ENCODE results near the gene UPK3BL2. TPM values are rescaled to one million over a fixed set of nuclear protein-coding genes. Genes with fewer than 3 reads are reported as not detected.
"Not testable (repeated sequence)": the region's sequence is repeated elsewhere in the genome, so short reads cannot be mapped to it uniquely, and the experiment has no call there.

Gene UPK3BL2
- total and polyA plus RNA-seq, 2 experiments from 2014 or later: 1.8 to 9.6 TPM

- H3K4me3 ChIP-seq; H2AFZ ChIP-seq; H3K27ac ChIP-seq; H3K9me3 ChIP-seq (ENCODE audit: low read depth); H3K9me2 ChIP-seq (replicated peaks; ENCODE audit: insufficient read depth); H3K4me1 ChIP-seq (ENCODE audit: insufficient read depth); H3K79me2 ChIP-seq; H3K4me2 ChIP-seq; H4K20me1 ChIP-seq (ENCODE audit: insufficient read depth, poor library complexity, severe bottlenecking); H3K27me3 ChIP-seq; H3K36me3 ChIP-seq (replicated peaks; ENCODE audit: insufficient read depth, low read depth); DNase-seq (ENCODE audit: low spot score): not testable (repeated sequence)
- WGBS (ENCODE audit: low lambda C conversion rate, missing lambda C conversion rate): 86% methylated on average over 5 of the region's 24 CpGs
These were observed 38.0 kb downstream of the UPK3BL2 start for GRCh38 chr7:102505298-102506185.

- H4K20me1 ChIP-seq (ENCODE audit: insufficient read depth, poor library complexity, severe bottlenecking); H3K4me2 ChIP-seq; H3K27me3 ChIP-seq; H3K9me3 ChIP-seq (ENCODE audit: low read depth); H2AFZ ChIP-seq; H3K4me3 ChIP-seq; H3K4me1 ChIP-seq (ENCODE audit: insufficient read depth); H3K36me3 ChIP-seq (replicated peaks; ENCODE audit: insufficient read depth, low read depth); DNase-seq (ENCODE audit: low spot score); H3K79me2 ChIP-seq; H3K27ac ChIP-seq; H3K9me2 ChIP-seq (replicated peaks; ENCODE audit: insufficient read depth): not testable (repeated sequence)
- no CpG with 5 or more reads among the region's 12 CpGs for WGBS (ENCODE audit: low lambda C conversion rate, missing lambda C conversion rate)
These were observed 40.4 kb downstream of the UPK3BL2 start for GRCh38 chr7:102503141-102503540.

GRCh38 chr7:102498321-102498720 is 45.2 kb downstream of the UPK3BL2 start:
- H3K4me1 ChIP-seq (ENCODE audit: insufficient read depth); DNase-seq (ENCODE audit: low spot score); H3K9me2 ChIP-seq (replicated peaks; ENCODE audit: insufficient read depth); H3K27ac ChIP-seq; H3K36me3 ChIP-seq (replicated peaks; ENCODE audit: insufficient read depth, low read depth); H3K4me3 ChIP-seq; H4K20me1 ChIP-seq (ENCODE audit: insufficient read depth, poor library complexity, severe bottlenecking); H2AFZ ChIP-seq; H3K79me2 ChIP-seq; H3K27me3 ChIP-seq; H3K9me3 ChIP-seq (ENCODE audit: low read depth); H3K4me2 ChIP-seq: not testable (repeated sequence)
- 94% methylated on average over 10 of the region's 16 CpGs for WGBS (ENCODE audit: low lambda C conversion rate, missing lambda C conversion rate)

GRCh38 chr7:102497308-102497707 is 46.2 kb downstream of the UPK3BL2 start:
- H3K36me3 ChIP-seq (replicated peaks; ENCODE audit: insufficient read depth, low read depth); H3K27me3 ChIP-seq; H3K79me2 ChIP-seq; DNase-seq (ENCODE audit: low spot score); H4K20me1 ChIP-seq (ENCODE audit: insufficient read depth, poor library complexity, severe bottlenecking); H3K9me3 ChIP-seq (ENCODE audit: low read depth); H3K27ac ChIP-seq; H3K4me2 ChIP-seq; H2AFZ ChIP-seq; H3K4me1 ChIP-seq (ENCODE audit: insufficient read depth); H3K4me3 ChIP-seq; H3K9me2 ChIP-seq (replicated peaks; ENCODE audit: insufficient read depth): not testable (repeated sequence)
- WGBS (ENCODE audit: low lambda C conversion rate, missing lambda C conversion rate): 71% methylated on average over 1 of the region's 5 CpGs

GRCh38 chr7:102496861-102497260 is 46.6 kb downstream of the UPK3BL2 start:
- not testable (repeated sequence) for H2AFZ ChIP-seq; DNase-seq (ENCODE audit: low spot score); H3K4me3 ChIP-seq; H3K4me1 ChIP-seq (ENCODE audit: insufficient read depth); H3K27ac ChIP-seq; H4K20me1 ChIP-seq (ENCODE audit: insufficient read depth, poor library complexity, severe bottlenecking); H3K4me2 ChIP-seq; H3K9me3 ChIP-seq (ENCODE audit: low read depth); H3K36me3 ChIP-seq (replicated peaks; ENCODE audit: insufficient read depth, low read depth); H3K9me2 ChIP-seq (replicated peaks; ENCODE audit: insufficient read depth); H3K27me3 ChIP-seq; H3K79me2 ChIP-seq
- WGBS (ENCODE audit: low lambda C conversion rate, missing lambda C conversion rate): 100% methylated on average over 3 of the region's 10 CpGs

DNA sequence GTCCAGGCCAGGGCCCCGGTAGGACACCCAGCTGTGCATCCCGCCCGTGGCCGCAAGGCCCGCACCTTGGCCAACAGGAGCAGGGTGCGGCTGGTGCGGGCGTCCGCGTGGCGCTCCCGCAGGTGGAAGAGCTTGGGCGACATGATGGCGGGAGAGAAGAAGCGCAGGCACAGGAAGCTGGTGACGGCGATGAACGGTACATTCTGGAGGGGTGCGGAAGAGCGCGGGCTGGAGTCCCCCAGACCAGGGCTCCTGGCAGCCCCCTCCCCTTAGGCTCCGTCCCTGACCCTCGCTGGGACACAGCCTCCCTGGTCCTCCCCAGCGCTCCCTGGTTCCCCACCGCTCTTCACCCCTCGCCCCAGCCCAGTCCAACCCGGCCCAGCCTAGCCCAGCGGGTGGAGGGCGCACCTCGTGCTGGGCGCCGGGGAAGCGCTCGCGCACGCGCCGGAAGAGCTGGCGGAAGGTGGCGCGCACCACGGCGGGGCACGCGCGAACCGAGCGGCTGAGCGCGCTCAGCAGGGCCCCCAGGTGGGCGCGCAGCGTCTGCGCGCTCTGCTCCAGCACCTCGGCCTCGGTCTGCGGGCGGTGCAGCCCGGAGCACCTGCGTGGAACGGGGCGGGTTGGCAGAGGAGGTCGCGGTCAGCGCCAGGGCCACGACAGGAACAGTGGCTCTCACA is 48.9 kb downstream of the UPK3BL2 start:
- no CpG with 5 or more reads among the region's 67 CpGs for WGBS (ENCODE audit: low lambda C conversion rate, missing lambda C conversion rate)
- not testable (repeated sequence) for H3K4me1 ChIP-seq (ENCODE audit: insufficient read depth); H4K20me1 ChIP-seq (ENCODE audit: insufficient read depth, poor library complexity, severe bottlenecking); H2AFZ ChIP-seq; H3K9me3 ChIP-seq (ENCODE audit: low read depth); H3K36me3 ChIP-seq (replicated peaks; ENCODE audit: insufficient read depth, low read depth); H3K9me2 ChIP-seq (replicated peaks; ENCODE audit: insufficient read depth); DNase-seq (ENCODE audit: low spot score); H3K79me2 ChIP-seq; H3K4me2 ChIP-seq; H3K27me3 ChIP-seq; H3K27ac ChIP-seq; H3K4me3 ChIP-seq

GRCh38 chr7:102494026-102494425 is 49.5 kb downstream of the UPK3BL2 start:
- H3K36me3 ChIP-seq (replicated peaks; ENCODE audit: insufficient read depth, low read depth); H3K27me3 ChIP-seq; H3K4me3 ChIP-seq; H3K9me3 ChIP-seq (ENCODE audit: low read depth); H4K20me1 ChIP-seq (ENCODE audit: insufficient read depth, poor library complexity, severe bottlenecking); DNase-seq (ENCODE audit: low spot score); H2AFZ ChIP-seq; H3K27ac ChIP-seq; H3K4me2 ChIP-seq; H3K9me2 ChIP-seq (replicated peaks; ENCODE audit: insufficient read depth); H3K4me1 ChIP-seq (ENCODE audit: insufficient read depth); H3K79me2 ChIP-seq: not testable (repeated sequence)
- 63% methylated on average over 4 of the region's 15 CpGs for WGBS (ENCODE audit: low lambda C conversion rate, missing lambda C conversion rate)

DNA sequence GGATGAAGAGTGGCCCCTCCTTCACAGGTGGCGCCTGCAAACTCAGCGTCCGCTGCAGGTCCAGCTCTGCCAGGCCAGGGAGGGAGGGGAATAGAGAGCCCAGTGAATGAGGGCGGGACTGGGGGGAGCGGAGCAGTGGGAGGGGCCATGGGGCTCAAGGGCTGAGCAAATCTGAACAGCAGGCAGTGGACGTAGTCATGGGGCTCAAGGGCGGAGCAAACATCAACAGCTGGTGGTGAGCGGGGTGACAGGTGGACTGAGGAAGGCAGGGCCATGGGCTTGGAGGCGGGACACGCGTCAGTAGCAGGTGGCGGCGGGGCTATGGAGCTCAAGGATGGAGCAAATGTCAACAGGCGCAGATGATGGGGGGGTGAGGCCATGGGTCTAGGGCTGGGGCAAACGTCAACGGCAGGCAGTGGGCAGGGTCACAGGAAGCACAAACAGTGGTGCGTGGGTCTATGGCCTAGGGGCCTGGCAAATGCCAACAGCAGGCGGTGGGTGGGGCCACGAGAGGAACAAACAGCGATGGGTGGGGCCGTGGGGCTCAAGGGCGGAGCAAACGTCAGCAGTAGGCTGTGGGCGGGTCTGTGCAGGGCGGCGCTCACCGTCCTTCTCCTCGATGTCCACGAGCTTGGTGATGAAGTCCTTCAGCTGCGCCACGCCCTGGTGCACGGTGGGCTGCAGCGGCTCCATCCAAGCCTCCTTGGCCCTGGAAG is 50.1 kb downstream of the UPK3BL2 start:
- WGBS (ENCODE audit: low lambda C conversion rate, missing lambda C conversion rate): no CpG with 5 or more reads among the region's 33 CpGs
- not testable (repeated sequence) for DNase-seq (ENCODE audit: low spot score); H3K27me3 ChIP-seq; H3K4me3 ChIP-seq; H3K4me2 ChIP-seq; H3K9me2 ChIP-seq (replicated peaks; ENCODE audit: insufficient read depth); H2AFZ ChIP-seq; H3K27ac ChIP-seq; H4K20me1 ChIP-seq (ENCODE audit: insufficient read depth, poor library complexity, severe bottlenecking); H3K9me3 ChIP-seq (ENCODE audit: low read depth); H3K36me3 ChIP-seq (replicated peaks; ENCODE audit: insufficient read depth, low read depth); H3K4me1 ChIP-seq (ENCODE audit: insufficient read depth); H3K79me2 ChIP-seq

All from hepatocyte (in vitro differentiated cells).